ENCODE measurements around the gene EBI3.
A peak's percentile ranks its signal among the peaks of the same experiment; 100 is the strongest.
"Not testable (repeated sequence)": the region's sequence is repeated elsewhere in the genome, so short reads cannot be mapped to it uniquely, and the experiment has no call there.

EBI3 gene

GRCh38 chr19:4200940-4201542 lies 28.3 kb upstream of the EBI3 start:
- DNase-seq, result no peak

DNA sequence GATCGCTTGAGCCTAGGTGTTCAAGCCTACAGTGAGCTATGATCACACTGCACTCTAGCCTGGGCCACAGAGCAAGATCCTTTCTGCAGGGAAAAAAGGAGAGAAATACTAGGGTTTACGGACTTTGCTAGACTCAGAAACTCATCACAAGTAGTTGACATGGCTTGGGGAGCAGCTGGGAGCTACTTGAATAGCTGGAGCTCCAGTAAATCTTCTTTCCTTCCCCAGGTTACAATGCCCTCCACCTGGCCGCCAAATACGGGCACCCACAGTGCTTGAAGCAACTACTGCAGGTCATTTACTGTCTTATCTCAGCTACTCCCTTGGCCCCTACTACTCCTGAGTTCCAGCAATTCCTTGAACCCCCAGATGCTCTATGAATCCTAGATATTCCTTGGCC lies 27.5 kb upstream of the EBI3 start:
- DNase-seq, result no peak

- DNase-seq, result no peak
Measured at GRCh38 chr19:4206818-4207484, 22.4 kb upstream of the EBI3 start.

DNA sequence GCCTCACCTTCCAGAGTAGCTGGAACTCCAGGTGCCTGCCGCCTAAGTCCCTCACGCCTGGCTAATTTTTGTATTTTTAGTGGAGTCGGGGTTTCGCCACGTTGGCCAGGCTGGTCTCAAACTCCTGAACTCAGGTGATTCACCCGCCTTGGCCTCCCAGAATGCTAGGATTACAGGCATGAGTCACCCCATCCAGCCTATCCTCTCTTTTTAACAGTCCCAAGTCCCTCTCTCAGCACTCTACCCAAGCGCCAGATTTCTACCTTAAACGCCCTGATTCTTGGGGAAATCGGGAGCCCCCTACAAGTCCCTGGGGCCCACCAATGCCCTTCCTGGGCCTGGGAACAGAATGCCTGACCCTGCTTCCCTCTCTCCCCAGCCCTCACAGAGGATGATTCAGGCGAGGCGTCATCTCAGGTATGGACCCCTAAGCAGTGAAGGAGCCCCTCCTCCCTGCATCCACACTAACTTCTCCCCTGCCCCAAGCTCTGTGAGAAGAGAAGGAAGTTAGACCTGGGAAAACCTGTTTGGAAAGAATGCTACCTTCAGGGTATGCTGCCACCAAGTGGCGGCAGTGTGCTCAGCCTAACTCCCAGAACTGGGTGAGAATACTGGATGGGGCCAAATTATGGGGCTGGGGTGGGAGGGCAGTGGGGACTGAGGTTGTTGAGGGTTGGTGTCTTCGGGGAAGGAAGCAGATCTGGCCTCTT lies 20.8 kb upstream of the EBI3 start:
- no peak for DNase-seq

GRCh38 chr19:4210166-4210731 lies 19.1 kb upstream of the EBI3 start:
- no peak for DNase-seq

GRCh38 chr19:4213116-4213515 lies 16.2 kb upstream of the EBI3 start:
- DNase-seq, result no peak

GRCh38 chr19:4215807-4216206 lies 13.5 kb upstream of the EBI3 start:
- DNase-seq, result no peak

DNA sequence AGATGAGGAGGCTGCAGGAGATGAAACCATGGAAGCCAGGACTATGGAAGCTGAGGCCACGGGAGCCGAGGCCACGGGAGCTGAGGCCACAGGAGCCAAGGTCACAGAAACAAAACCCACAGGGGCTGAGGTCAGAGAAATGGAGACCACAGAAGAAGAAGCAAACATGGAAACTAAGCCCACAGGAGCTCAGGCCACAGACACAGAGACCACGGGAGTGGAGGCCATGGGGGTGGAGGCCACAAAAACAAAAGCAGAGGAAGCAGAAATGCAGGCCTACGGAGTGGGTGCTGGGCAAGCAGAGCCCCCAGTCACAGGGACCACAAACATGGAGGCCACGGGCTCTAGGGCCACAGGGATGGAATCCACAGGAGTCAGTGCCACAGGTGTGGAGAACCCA lies 12.5 kb upstream of the EBI3 start:
- no peak for DNase-seq

GRCh38 chr19:4217429-4218264 lies 11.7 kb upstream of the EBI3 start:
- DNase-seq, result no peak

DNA sequence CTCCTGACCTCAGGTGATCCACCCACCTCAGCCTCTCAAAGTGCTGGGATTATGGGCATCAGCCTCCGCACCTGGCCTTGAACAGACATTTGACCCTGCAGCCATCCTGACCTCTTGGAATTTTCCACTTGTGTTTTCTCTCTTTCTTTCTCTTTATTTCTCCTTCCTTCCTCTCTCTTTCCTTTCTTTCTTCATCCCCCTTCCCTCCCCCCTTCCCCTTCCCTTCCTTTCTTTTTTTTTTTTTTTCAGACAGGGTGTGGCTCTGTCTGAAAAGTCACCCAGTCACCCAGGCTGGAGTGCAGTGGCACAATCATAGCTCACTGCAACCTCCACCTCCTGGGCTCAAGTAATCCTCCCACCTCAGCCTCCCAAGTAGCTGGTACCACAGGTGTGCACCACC lies 10.8 kb upstream of the EBI3 start:
- not testable (repeated sequence) for DNase-seq

GRCh38 chr19:4220188-4220587 lies 9.1 kb upstream of the EBI3 start:
- no peak for DNase-seq

DNA sequence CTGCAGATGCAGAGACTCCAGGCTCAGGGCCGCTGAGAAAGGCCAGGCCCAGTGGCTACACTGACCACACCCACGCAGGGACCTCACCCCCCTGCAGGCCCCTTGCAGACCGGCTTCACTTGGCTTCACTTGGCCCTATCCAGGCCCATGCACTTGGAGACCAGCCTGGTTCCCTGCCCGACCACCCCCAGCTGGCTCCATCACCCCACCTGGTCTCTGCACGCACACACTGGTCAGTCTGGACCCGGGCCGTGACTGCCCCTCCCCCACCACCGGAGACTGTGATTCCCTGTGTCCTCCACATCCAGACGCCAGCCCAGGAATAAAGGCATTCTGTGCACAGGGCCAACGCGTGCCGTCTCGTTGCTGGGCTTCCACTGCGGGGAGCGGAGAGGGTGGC lies 4.9 kb upstream of the EBI3 start:
- DNase-seq, result no peak

DNA sequence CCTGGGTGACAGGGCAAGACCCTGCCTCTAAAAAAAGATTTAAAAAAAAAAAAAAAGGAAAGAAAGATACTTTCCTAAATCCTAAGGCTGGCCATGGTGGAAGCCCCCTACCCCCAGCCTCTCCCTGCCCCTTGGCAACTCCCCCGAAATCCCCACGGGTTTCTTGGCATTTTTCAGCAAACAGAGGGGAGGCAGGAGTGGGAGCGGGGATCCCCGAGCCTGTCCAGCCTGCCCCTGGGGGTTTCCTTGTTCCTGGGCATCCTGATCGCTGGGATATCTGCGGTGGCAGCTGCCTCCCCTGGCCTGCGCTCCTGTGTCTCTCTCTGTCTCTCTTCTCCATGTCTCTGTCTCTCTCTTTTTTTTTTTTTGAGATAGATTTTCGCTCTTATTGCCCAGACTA lies 3.4 kb upstream of the EBI3 start:
- DNase-seq, result no peak

DNA sequence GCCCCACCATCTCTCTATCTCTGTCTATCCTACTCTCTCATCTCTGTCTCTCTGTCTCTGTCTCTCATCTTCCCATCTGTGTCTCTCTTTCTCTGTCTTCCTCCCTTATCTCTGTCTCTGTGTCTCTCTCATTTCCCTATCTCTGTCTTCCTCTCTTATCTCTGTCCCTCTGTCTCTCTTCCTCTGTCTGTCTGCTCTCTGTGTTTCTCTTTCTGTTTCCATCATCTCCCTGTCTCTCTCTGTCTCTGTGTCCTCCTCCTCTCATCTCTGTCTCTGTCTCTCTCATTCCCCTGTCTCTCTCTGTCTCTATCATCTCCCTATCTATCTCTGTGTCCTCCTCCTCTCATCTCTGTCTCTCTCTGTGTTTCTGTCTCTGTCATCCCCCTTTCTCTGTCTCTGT lies 1.6 kb upstream of the EBI3 start:
- no peak for DNase-seq

GRCh38 chr19:4228765-4229178 lies 551 bp upstream of the EBI3 start:
- no peak for DNase-seq

DNA sequence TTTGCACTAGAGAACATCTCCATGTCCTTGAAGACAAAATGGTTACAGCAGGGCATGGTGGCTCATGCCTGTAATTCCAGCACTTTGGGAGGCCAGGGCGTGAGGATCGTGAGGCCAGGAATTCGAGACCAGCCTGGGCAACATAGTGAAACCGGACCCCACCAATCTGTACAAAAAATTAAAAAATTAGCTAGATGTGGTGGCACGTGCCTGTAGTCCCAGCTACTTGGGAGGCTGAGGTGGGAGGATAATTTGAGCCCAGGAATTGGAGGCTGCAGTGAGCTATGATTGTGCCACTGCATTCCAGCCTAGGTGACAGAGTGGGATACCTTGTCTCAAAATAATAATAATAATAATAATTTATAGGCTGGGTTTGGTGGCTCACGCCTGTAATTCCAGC lies 914 bp downstream of the EBI3 start:
- DNase-seq, result not testable (repeated sequence)

GRCh38 chr19:4231521-4231920 lies 2.2 kb downstream of the EBI3 start:
- DNase-seq, result not testable (repeated sequence)

DNA sequence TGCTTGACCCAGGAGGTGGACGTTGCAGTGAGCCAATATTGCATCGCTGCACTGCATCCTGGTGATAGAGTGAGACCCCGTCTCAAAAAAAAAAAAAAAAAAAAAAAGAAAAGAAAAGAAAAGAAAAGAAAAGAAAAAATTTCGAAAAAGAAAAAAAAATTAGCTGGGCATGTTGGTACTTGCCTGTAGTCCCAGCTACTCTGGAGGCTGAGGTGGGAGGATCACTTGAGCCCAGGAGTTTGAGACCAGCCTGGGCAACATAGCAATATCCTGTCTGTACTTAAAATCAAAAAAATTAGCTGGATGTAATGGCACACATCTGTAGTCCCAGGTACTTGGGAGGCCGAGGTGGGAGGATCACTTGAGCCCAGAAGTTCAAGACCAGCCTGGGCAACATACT lies 2.8 kb downstream of the EBI3 start:
- not testable (repeated sequence) for DNase-seq

GRCh38 chr19:4232614-4233281 lies 3.4 kb downstream of the EBI3 start:
- DNase-seq, result no peak

- peak; percentile 42 for DNase-seq
Measured at GRCh38 chr19:4233282-4233853, 4.0 kb downstream of the EBI3 start.

GRCh38 chr19:4234142-4234861 lies 5.0 kb downstream of the EBI3 start:
- DNase-seq, result no peak

- no peak for DNase-seq
Measured at GRCh38 chr19:4234862-4235201, 5.5 kb downstream of the EBI3 start.

All from retina (tissue), 1 donor.